AG04450 (cell line): Measurements from ENCODE around the gene MRPL19. TPM values are rescaled to one million over a fixed set of nuclear protein-coding genes. Genes with fewer than 3 reads are reported as not detected.
"Not testable (repeated sequence)": the region's sequence is repeated elsewhere in the genome, so short reads cannot be mapped to it uniquely, and the experiment has no call there.

Source experiments
- CTCF ChIA-PET: fragments of 300-600, 350-600 bp; formaldehyde crosslinking; extraction: SDS; loops from one replicate; lab custom pipeline; 2022; ENCODE audit warnings: antibody characterized with exemption, inconsistent platforms; lab: Charles Lee
- POLR2A ChIA-PET: fragments of 350-600 bp; formaldehyde crosslinking; extraction: SDS; loops from one replicate; lab custom pipeline; 2021; ENCODE audit warnings: antibody characterized with exemption, inconsistent platforms; lab: Yijun Ruan, JAX
- DNase-seq: peaks from one replicate; pipeline ENCODE4 v3.0.0-alpha.2; 2011; ENCODE audit warnings: low read depth, low spot score
- H3K27ac ChIP-seq: one replicate; pipeline ENCODE4 v1.5.1; 2012; ENCODE audit warnings: low read depth, low read length, control low read depth
- H3K27me3 ChIP-seq: one replicate; pipeline ENCODE4 v1.6.0; 2012; ENCODE audit warnings: low read length; ENCODE audit not compliant: control insufficient read depth, insufficient read depth
- H3K4me3 ChIP-seq: 2 replicates; pipeline ENCODE4 v1.5.1; 2011; ENCODE audit warnings: mild to moderate bottlenecking, low read depth, low read length, control low read depth
- H3K9me3 ChIP-seq: 2 replicates; pipeline ENCODE4 v1.5.1; 2012; ENCODE audit warnings: low read length; ENCODE audit not compliant: control insufficient read depth, insufficient read depth
- CTCF ChIP-seq: IDR thresholded peaks from 2 replicates; pipeline ENCODE4 v1.5.1; 2011; ENCODE audit warnings: low read depth, low read length, control low read depth, inconsistent platforms
- polyA plus RNA-seq: library from polyadenylated mRNA; depleted of rRNA; stranded (reverse); fragments of >200 nt; gene quantifications from 2 replicates; pipeline ENCODE4 v1.2.3, GENCODE V29; 2011

Gene MRPL19
- polyA plus RNA-seq, 1 experiment, result 59.1 TPM

- no peak for DNase-seq
- no peak overlapping the region for H3K4me3 ChIP-seq
- POLR2A ChIA-PET, result interaction anchor here (1.0 kb wide), 1 partner anchor 35 kb away, joined by 3 read pairs; no protein-coding TSS in a partner anchor
- H3K27ac ChIP-seq, result no peak overlapping the region
- CTCF ChIA-PET, result interaction anchor here (0.6 to 5.8 kb wide), 23 partner anchors 8 to 578 kb away, joined by 3 to 101 read pairs (median 6); partner anchors contain the start of gene MRPL19
- H3K27me3 ChIP-seq, result no peaks in the 10 kb centered on the region
- no peaks in the 10 kb centered on the region for H3K9me3 ChIP-seq
- no peak for TF ChIP-seq CTCF
These were observed 29.9 kb downstream of the MRPL19 start for GRCh38 chr2:75676464-75676863.

- Histone ChIP-seq H3K9me3 (no peaks in the 10 kb centered on the region), H3K4me3 (no peak overlapping the region), H3K27me3 (no peaks in the 10 kb centered on the region), H3K27ac (no peak overlapping the region)
- no peak for TF ChIP-seq CTCF
- CTCF ChIA-PET, result interaction anchor here (5.8 kb wide), 1 partner anchor 39 kb away, joined by 101 read pairs; no protein-coding TSS in a partner anchor
- DNase-seq, result no peak
- POLR2A ChIA-PET, result no interaction called here
These were observed 33.0 kb downstream of the MRPL19 start for GRCh38 chr2:75679556-75679955.

- POLR2A ChIA-PET, result no interaction called here
These were observed 33.8 kb downstream of the MRPL19 start for GRCh38 chr2:75680402-75680801.

GRCh38 chr2:75683430-75683829 lies 36.8 kb downstream of the MRPL19 start:
- DNase-seq, CTCF ChIA-PET, H3K27me3 ChIP-seq, H3K27ac ChIP-seq, H3K9me3 ChIP-seq, H3K4me3 ChIP-seq, POLR2A ChIA-PET: not testable (repeated sequence)

More at GRCh38 chr2:75680402-75680801, 33.8 kb downstream of the MRPL19 start:
- no peaks in the 10 kb centered on the region for H3K27me3 ChIP-seq
- no peak overlapping the region for H3K4me3 ChIP-seq
- CTCF ChIA-PET, result interaction anchor here (0.7 to 5.8 kb wide), 2 partner anchors 40 to 380 kb away, joined by 3 to 101 read pairs; no protein-coding TSS in a partner anchor
- DNase-seq, result no peak
- no peaks in the 10 kb centered on the region for H3K9me3 ChIP-seq
- no peak overlapping the region for H3K27ac ChIP-seq
- no peak for TF ChIP-seq CTCF

GRCh38 chr2:75688196-75688595 lies 41.6 kb downstream of the MRPL19 start:
- POLR2A ChIA-PET, result no interaction called here
- Histone ChIP-seq H3K9me3 (no peaks in the 10 kb centered on the region), H3K27me3 (no peaks in the 10 kb centered on the region), H3K4me3 (no peak overlapping the region), H3K27ac (no peak overlapping the region)
- CTCF ChIA-PET, result interaction anchor here (1.2 to 2.0 kb wide), 2 partner anchors 11 to 19 kb away, joined by 4 to 17 read pairs; no protein-coding TSS in a partner anchor
- TF ChIP-seq CTCF, result no peak
- no peak for DNase-seq
